A549 (cell line): Measurements from ENCODE around the gene AP2A2. TPM values are rescaled to one million over a fixed set of nuclear protein-coding genes. Genes with fewer than 3 reads are reported as not detected.

Experiments
- ATAC-seq, 2 experiments: fragments of 200-7000 bp in 1 of 2; fragments of >200 bp in 1 of 2; cut with Nextera tagmentation in 1 of 2; cut with Tn5 transposase in 1 of 2; 3 replicates each; pipeline versions ENCODE4 v1.8.0 to v1.9.1; 2018 to 2020; ENCODE audit warnings: mild to moderate bottlenecking in 1 of 2, moderate library complexity in 1 of 2
- CTCF ChIA-PET: fragments of 300-600 bp; sonication (Branson Sonifier 250); formaldehyde crosslinking; extraction: SDS; loops from one replicate; lab custom pipeline; 2021; ENCODE audit warnings: antibody characterized with exemption, inconsistent platforms; lab: Yijun Ruan, JAX
- POLR2A ChIA-PET: fragments of 350-600 bp; formaldehyde crosslinking; extraction: SDS; loops from one replicate; lab custom pipeline; 2021; ENCODE audit warnings: antibody characterized with exemption, inconsistent platforms; lab: Yijun Ruan, JAX
- DNase-seq, 2 experiments: peaks; one replicate each; pipeline versions ENCODE4 v3.0.0 to v3.0.0-alpha.2; 2011 to 2016; ENCODE audit warnings: low read depth in 1 of 2, low spot score in 1 of 2
- FAIRE-seq: peaks from 2 replicates; lab custom pipeline; 2011; peaks lifted over from hg19 to GRCh38; lab: Jason Lieb, UNC
- H3K27ac ChIP-seq, 2 experiments: fragments of >200 bp; sonication (Bioruptor Twin); formaldehyde crosslinking; 3 replicates each; pipeline ENCODE4 v1.5.1; 2016 to 2017
- H3K4me1 ChIP-seq: fragments of >200 bp; sonication (Bioruptor Twin); formaldehyde crosslinking; 3 replicates; pipeline ENCODE4 v1.6.1; 2016
- H3K4me2 ChIP-seq: fragments of >200 bp; sonication (Bioruptor Twin); formaldehyde crosslinking; 3 replicates; pipeline ENCODE4 v1.6.1; 2016
- H3K4me3 ChIP-seq: fragments of >200 bp; sonication (Bioruptor Twin); formaldehyde crosslinking; 3 replicates; pipeline ENCODE4 v1.5.1; 2016
- H3K9me3 ChIP-seq: fragments of >200 bp; sonication (Bioruptor Twin); formaldehyde crosslinking; 3 replicates; pipeline ENCODE4 v1.6.1; 2016
- ATOH8 ChIP-seq: fragments of 250-450 bp; sonication (Bioruptor Pico); IDR thresholded peaks from 2 replicates; pipeline ENCODE4 v1.5.0; 2020; ENCODE audit warnings: low read depth, mild to moderate bottlenecking, moderate library complexity
- BHLHE40 ChIP-seq: IDR thresholded peaks from 2 replicates; pipeline ENCODE4 v1.6.1; 2012; ENCODE audit warnings: low read depth, low read length, inconsistent platforms
- CBX8 ChIP-seq: fragments of 200-600 bp; sonication (generic); IDR thresholded peaks from 2 replicates; pipeline ENCODE4 v1.6.1; 2016
- CEBPB ChIP-seq, 2 experiments: fragments of >200 bp in 1 of 2; sonication (Bioruptor Twin) in 1 of 2; formaldehyde crosslinking in 1 of 2; IDR thresholded peaks; 2 replicates each; pipeline ENCODE4 v1.6.1; 2012 to 2016
- FOSB ChIP-seq: fragments of 250-450 bp; sonication (Bioruptor Pico); IDR thresholded peaks from 2 replicates; pipeline ENCODE4 v1.5.0; 2020; ENCODE audit warnings: mild to moderate bottlenecking, moderate library complexity
- FOXS1 ChIP-seq: fragments of 250-450 bp; sonication (Bioruptor Pico); IDR thresholded peaks from 2 replicates; pipeline ENCODE4 v1.5.0; 2020; ENCODE audit warnings: mild to moderate bottlenecking, moderate library complexity
- GATA3 ChIP-seq: IDR thresholded peaks from 2 replicates; pipeline ENCODE4 v1.6.1; 2012; ENCODE audit warnings: borderline replicate concordance
- HOXB13 ChIP-seq: fragments of 250-450 bp; sonication (Bioruptor Pico); IDR thresholded peaks from 2 replicates; pipeline ENCODE4 v1.5.0; 2020; ENCODE audit warnings: low read depth, mild to moderate bottlenecking, moderate library complexity
- JUN ChIP-seq, 2 experiments: fragments of >200 bp; sonication (Bioruptor Twin); formaldehyde crosslinking; IDR thresholded peaks; 2 replicates in 1 of 2; 3 replicates in 1 of 2; pipeline ENCODE4 v1.6.1; 2016 to 2017
- KDM1A ChIP-seq: fragments of 200-600 bp; sonication (generic); IDR thresholded peaks from 2 replicates; pipeline ENCODE4 v1.6.1; 2016; ENCODE audit warnings: low read depth, mild to moderate bottlenecking
- KDM5A ChIP-seq: fragments of 200-600 bp; sonication (generic); IDR thresholded peaks from 2 replicates; pipeline ENCODE4 v1.6.1; 2016; ENCODE audit warnings: antibody characterized with exemption, mild to moderate bottlenecking
- MAFK ChIP-seq: fragments of 450-650 bp; IDR thresholded peaks from 2 replicates; pipeline ENCODE4 v1.6.1; 2014; ENCODE audit not compliant: partially characterized antibody
- POLR2AphosphoS2 ChIP-seq: conservative IDR thresholded peaks from 2 replicates; pipeline ENCODE4 v1.6.1; 2012; ENCODE audit warnings: low read length, improper control_type of control experiment, inconsistent platforms
- RAD21 ChIP-seq, 2 experiments: fragments of >200 bp in 1 of 2; sonication (Bioruptor Twin) in 1 of 2; formaldehyde crosslinking in 1 of 2; IDR thresholded peaks in 1 of 2; conservative IDR thresholded peaks in 1 of 2; 2 replicates in 1 of 2; 3 replicates in 1 of 2; pipeline ENCODE4 v1.6.1; 2012 to 2018; ENCODE audit warnings: inconsistent platforms in 1 of 2
- RARB ChIP-seq: fragments of 250-450 bp; sonication (Bioruptor Pico); IDR thresholded peaks from 2 replicates; pipeline ENCODE4 v1.8.0; 2021; ENCODE audit warnings: mild to moderate bottlenecking, moderate library complexity
- REST ChIP-seq: fragments of 200-600 bp; sonication (generic); IDR thresholded peaks from 2 replicates; pipeline ENCODE4 v1.6.1; 2016; ENCODE audit warnings: antibody characterized with exemption, mild to moderate bottlenecking, moderate library complexity
- RNF2 ChIP-seq: fragments of 200-600 bp; sonication (generic); IDR thresholded peaks from 2 replicates; pipeline ENCODE4 v1.6.1; 2016; ENCODE audit warnings: low read depth, mild to moderate bottlenecking, antibody characterized with exemption, moderate library complexity, borderline replicate concordance
- TFCP2L1 ChIP-seq: fragments of 250-450 bp; sonication (Bioruptor Pico); IDR thresholded peaks from 2 replicates; pipeline ENCODE4 v1.5.0; 2021; ENCODE audit warnings: mild to moderate bottlenecking
- ZSCAN20 ChIP-seq: fragments of 250-450 bp; sonication (Bioruptor Pico); IDR thresholded peaks from 2 replicates; pipeline ENCODE4 v1.8.0; 2022; ENCODE audit warnings: mild to moderate bottlenecking, moderate library complexity
- WGBS: methylation state at CpG from one replicate; pipeline ENCODE4 v1.1.6; 2017; ENCODE audit errors: missing lambda C conversion rate; 5-methylcytosine and 5-hydroxymethylcytosine counted together
- polyA plus RNA-seq, 4 experiments: library from polyadenylated mRNA; depleted of rRNA in 3 of 4; stranded (reverse); fragments of >200 nt; fragmentation: RNase III in 1 of 4; extraction: RNeasy Plus Mini Kit Qiagen cat#74134 plus additional on column Dnase treatment in 1 of 4; gene quantifications; 2 replicates in 3 of 4; 3 replicates in 1 of 4; pipeline ENCODE4 v1.2.3, GENCODE V29; 2011 to 2017
- TF ChIP-seq, protein P1 (sequence below): fragments of 150-350 bp; IDR thresholded peaks from 2 replicates; pipeline ENCODE4 v1.6.1; 2014; ENCODE audit warnings: low read depth, mild to moderate bottlenecking, low read length

Gene AP2A2
- polyA plus RNA-seq, 2 of the 4 experiments (the other 2 are of a cell fraction), result 39.4 to 60.4 TPM

DNA sequence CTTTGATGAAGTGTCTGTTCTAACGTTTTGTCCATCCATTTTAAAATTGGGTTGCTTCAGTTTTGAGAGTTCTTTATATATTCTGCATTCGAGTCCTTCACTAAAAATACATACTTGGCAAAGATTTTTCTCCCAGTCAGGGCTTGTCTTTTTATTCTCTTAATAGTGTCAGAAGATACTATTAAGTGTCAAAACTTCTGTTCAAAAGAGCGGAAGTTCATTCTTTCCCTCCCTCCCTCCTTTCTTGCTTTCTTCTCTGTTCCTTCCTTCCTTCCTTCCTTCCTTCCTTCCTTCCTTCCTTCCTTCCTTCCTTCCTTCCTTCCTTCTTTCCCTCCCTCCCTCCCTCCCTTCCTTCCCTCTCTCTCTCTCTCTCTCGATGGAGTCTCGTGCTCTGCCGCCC is 118.5 kb downstream of the AP2A2 start:
- Histone ChIP-seq H3K4me1 (peaks cover 13% of the 10 kb centered on the region), H3K4me2 (no peak overlapping the region), H3K27ac (no peak overlapping the region), H3K4me3 (no peak overlapping the region), H3K9me3 (0 out of 3 replicates have a peak, but pooled peaks cover 3% of the 10 kb centered on the region)
- CTCF ChIA-PET, result interaction anchor here (3.6 kb wide), 1 partner anchor 7 kb away, joined by 38 read pairs; no protein-coding TSS in a partner anchor
- ATAC-seq, result no peak
- no peak for FAIRE-seq
- no peak for DNase-seq
- no peak for TF ChIP-seq BHLHE40
- no peak for TF ChIP-seq ZSCAN20 (CRISPR knock-in tag)
- TF ChIP-seq JUN (IDR thresholded peaks at IDR 0.05), result no peak
- no peak for TF ChIP-seq POLR2AphosphoS2
- TF ChIP-seq, protein P1, sequence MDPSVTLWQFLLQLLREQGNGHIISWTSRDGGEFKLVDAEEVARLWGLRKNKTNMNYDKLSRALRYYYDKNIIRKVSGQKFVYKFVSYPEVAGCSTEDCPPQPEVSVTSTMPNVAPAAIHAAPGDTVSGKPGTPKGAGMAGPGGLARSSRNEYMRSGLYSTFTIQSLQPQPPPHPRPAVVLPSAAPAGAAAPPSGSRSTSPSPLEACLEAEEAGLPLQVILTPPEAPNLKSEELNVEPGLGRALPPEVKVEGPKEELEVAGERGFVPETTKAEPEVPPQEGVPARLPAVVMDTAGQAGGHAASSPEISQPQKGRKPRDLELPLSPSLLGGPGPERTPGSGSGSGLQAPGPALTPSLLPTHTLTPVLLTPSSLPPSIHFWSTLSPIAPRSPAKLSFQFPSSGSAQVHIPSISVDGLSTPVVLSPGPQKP, result no peak
- TF ChIP-seq RAD21 (conservative IDR thresholded peaks at IDR 0.05 in 1 of 2, IDR thresholded peaks at IDR 0.05 in 1 of 2), result no peak
- no peak for TF ChIP-seq HOXB13
- 68% methylated on average over 6 of the region's 6 CpGs for WGBS
- POLR2A ChIA-PET, result no interaction called here

GRCh38 chr11:1047595-1048156 is 122.0 kb downstream of the AP2A2 start:
- no peak for FAIRE-seq

More at GRCh38 chr11:1047595-1048156, 122.0 kb downstream of the AP2A2 start:
- POLR2A ChIA-PET, result no interaction called here
- Histone ChIP-seq H3K4me3 (no peak overlapping the region), H3K4me2 (no peak overlapping the region), H3K9me3 (0 out of 3 replicates have a peak, but pooled peaks cover 3% of the 10 kb centered on the region), H3K27ac (no peak overlapping the region), H3K4me1 (peaks cover 19% of the 10 kb centered on the region)
- CTCF ChIA-PET, result interaction anchor here (1.2 kb wide), 1 partner anchor 199 kb away, joined by 3 read pairs; no protein-coding TSS in a partner anchor
- no peak for TF ChIP-seq REST
- TF ChIP-seq KDM1A, result no peak
- TF ChIP-seq CEBPB (IDR thresholded peaks at IDR 0.05), result no peak
- no peak for TF ChIP-seq BHLHE40
- no peak for TF ChIP-seq ATOH8 (CRISPR knock-in tag)
- TF ChIP-seq CBX8, result no peak
- no peak for TF ChIP-seq GATA3
- TF ChIP-seq JUN (IDR thresholded peaks at IDR 0.05), result no peak
- no peak for TF ChIP-seq FOXS1 (CRISPR knock-in tag)
- no peak for TF ChIP-seq KDM5A
- no peak for TF ChIP-seq RARB
- TF ChIP-seq TFCP2L1 (CRISPR knock-in tag), result no peak
- no peak for TF ChIP-seq MAFK
- no peak for TF ChIP-seq RNF2
- no peak for TF ChIP-seq FOSB (CRISPR knock-in tag)
- no peak for DNase-seq
- 82% methylated on average over 21 of the region's 22 CpGs for WGBS
- ATAC-seq, result no peak
